Measurements from ENCODE around the gene EP300.

EP300 gene

DNA sequence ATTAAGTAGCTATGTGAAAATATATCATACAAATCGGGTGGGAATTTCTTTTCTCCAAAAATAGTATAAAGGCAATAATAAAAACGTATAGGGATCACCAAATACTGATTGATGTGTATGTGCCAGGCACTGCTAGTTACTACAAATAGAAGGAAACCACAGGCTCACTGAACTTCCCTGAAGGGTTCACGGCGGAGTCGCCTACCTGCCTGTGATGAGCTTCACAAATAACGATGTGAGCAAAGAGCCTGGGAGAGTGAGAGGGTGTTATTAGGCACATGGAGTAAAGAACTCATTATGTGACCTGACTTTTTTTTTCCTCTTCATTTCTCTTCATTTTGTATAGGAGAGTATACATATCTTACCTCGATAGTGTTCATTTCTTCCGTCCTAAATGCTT, 76.8 kb downstream of the EP300 start:
- TF ChIP-seq ZNF2 (tag by site-specific recombination; IDR thresholded peaks at IDR 0.05) (no peak), ZNF777 (tag by site-specific recombination; IDR thresholded peaks at IDR 0.05; ENCODE audit: borderline replicate concordance) (no peak), YY1 (tag by site-specific recombination; IDR thresholded peaks at IDR 0.05) (no peak), ZNF19 (tag by site-specific recombination; IDR thresholded peaks at IDR 0.05; ENCODE audit: low read depth) (no peak), SP2 (tag by site-specific recombination; IDR thresholded peaks at IDR 0.05) (no peak), ZNF324 (tag by site-specific recombination; IDR thresholded peaks at IDR 0.05) (no peak)
- TF ChIP-seq, protein P1, sequence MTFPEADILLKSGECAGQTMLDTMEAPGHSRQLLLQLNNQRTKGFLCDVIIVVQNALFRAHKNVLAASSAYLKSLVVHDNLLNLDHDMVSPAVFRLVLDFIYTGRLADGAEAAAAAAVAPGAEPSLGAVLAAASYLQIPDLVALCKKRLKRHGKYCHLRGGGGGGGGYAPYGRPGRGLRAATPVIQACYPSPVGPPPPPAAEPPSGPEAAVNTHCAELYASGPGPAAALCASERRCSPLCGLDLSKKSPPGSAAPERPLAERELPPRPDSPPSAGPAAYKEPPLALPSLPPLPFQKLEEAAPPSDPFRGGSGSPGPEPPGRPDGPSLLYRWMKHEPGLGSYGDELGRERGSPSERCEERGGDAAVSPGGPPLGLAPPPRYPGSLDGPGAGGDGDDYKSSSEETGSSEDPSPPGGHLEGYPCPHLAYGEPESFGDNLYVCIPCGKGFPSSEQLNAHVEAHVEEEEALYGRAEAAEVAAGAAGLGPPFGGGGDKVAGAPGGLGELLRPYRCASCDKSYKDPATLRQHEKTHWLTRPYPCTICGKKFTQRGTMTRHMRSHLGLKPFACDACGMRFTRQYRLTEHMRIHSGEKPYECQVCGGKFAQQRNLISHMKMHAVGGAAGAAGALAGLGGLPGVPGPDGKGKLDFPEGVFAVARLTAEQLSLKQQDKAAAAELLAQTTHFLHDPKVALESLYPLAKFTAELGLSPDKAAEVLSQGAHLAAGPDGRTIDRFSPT (tag by site-specific recombination; IDR thresholded peaks at IDR 0.05): no peak

DNA sequence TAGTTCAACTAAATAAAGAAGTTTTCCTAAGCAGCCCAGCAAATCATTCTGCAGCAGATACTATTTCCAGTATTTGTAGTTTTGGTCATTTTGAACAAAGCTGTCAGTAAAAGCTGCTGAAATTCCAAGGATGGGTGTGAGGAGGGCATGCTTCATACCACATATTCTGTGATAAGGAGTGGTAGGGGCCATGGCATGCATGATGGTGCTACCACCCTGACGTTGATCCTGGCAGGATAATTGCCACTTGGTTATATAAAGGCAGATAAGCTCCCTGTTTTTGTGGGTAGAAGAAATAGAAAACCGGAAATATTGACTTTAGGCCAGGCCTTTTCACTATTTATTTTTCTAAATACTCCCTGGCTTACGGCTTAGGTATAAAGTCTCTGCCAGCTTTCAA, 79.6 kb downstream of the EP300 start:
- Histone ChIP-seq H3K4me3 (ENCODE audit: low read depth, low read length) (no peak overlapping the region), H3K4me1 (ENCODE audit: control insufficient read depth, insufficient read depth, low read length) (no peaks in the 10 kb centered on the region), H3K36me3 (ENCODE audit: control insufficient read depth in 2 of 2, insufficient read depth in 1 of 2, low read length in 2 of 2) (peaks cover 87 to 95% of the 10 kb centered on the region in 2 experiments), H3K9me3 (ENCODE audit: control insufficient read depth, insufficient read depth, low read depth, low read length) (no peaks in the 10 kb centered on the region), H3K27ac (ENCODE audit: extremely low read depth, low read depth, low read length) (0 out of 2 replicates have a peak overlapping the region, but pooled peaks have one; percentile 41)
- ChIA-PET CTCF (interaction anchor here (0.8 to 2.4 kb wide), 4 partner anchors 10 to 249 kb away, joined by 3 to 10 read pairs (median 3); no protein-coding TSS in a partner anchor), POLR2A (interaction anchor here (0.6 kb wide), 1 partner anchor 223 kb away, joined by 6 read pairs; no protein-coding TSS in a partner anchor)
- TF ChIP-seq ZNF341 (tag by site-specific recombination; IDR thresholded peaks at IDR 0.05; ENCODE audit: low read depth): no peak
- no peak for TF ChIP-seq ZNF776 (tag by site-specific recombination; IDR thresholded peaks at IDR 0.05; ENCODE audit: borderline replicate concordance)
- TF ChIP-seq, protein P2, sequence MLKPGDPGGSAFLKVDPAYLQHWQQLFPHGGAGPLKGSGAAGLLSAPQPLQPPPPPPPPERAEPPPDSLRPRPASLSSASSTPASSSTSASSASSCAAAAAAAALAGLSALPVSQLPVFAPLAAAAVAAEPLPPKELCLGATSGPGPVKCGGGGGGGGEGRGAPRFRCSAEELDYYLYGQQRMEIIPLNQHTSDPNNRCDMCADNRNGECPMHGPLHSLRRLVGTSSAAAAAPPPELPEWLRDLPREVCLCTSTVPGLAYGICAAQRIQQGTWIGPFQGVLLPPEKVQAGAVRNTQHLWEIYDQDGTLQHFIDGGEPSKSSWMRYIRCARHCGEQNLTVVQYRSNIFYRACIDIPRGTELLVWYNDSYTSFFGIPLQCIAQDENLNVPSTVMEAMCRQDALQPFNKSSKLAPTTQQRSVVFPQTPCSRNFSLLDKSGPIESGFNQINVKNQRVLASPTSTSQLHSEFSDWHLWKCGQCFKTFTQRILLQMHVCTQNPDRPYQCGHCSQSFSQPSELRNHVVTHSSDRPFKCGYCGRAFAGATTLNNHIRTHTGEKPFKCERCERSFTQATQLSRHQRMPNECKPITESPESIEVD (tag by site-specific recombination; IDR thresholded peaks at IDR 0.05): no peak
- TF ChIP-seq YY1 (tag by site-specific recombination; IDR thresholded peaks at IDR 0.05): no peak
- no peak for TF ChIP-seq ZBTB48 (tag by site-specific recombination; IDR thresholded peaks at IDR 0.05)
- TF ChIP-seq ZNF174 (tag by site-specific recombination; IDR thresholded peaks at IDR 0.05): no peak
- no peak for TF ChIP-seq ZNF654 (tag by site-specific recombination; IDR thresholded peaks at IDR 0.05; ENCODE audit: low read depth)
- TF ChIP-seq WT1 (tag by site-specific recombination; IDR thresholded peaks at IDR 0.05): no peak
- TF ChIP-seq OSR2 (tag by site-specific recombination; IDR thresholded peaks at IDR 0.05): no peak
- TF ChIP-seq ZNF747 (tag by site-specific recombination; IDR thresholded peaks at IDR 0.05): no peak
- no peak for TF ChIP-seq ZNF544 (tag by site-specific recombination; IDR thresholded peaks at IDR 0.05)
- TF ChIP-seq ZNF510 (tag by site-specific recombination; IDR thresholded peaks at IDR 0.05; ENCODE audit: insufficient replicate concordance): no peak
- TF ChIP-seq ZFP41 (tag by site-specific recombination; IDR thresholded peaks at IDR 0.05; ENCODE audit: borderline replicate concordance): no peak

More for the DNA sequence above, 76.8 kb downstream of the EP300 start:
- CTCF ChIA-PET: interaction anchor here (1.5 kb wide), 1 partner anchor 247 kb away, joined by 9 read pairs; no protein-coding TSS in a partner anchor
- H3K4me1 ChIP-seq (ENCODE audit: control insufficient read depth, insufficient read depth, low read length): no peaks in the 10 kb centered on the region
- no peaks in the 10 kb centered on the region for H3K9me3 ChIP-seq (ENCODE audit: control insufficient read depth, insufficient read depth, low read depth, low read length)
- peaks cover 94 to 97% of the 10 kb centered on the region in 2 experiments for H3K36me3 ChIP-seq (ENCODE audit: control insufficient read depth in 2 of 2, insufficient read depth in 1 of 2, low read length in 2 of 2)
- no peak overlapping the region for H3K27ac ChIP-seq (ENCODE audit: extremely low read depth, low read depth, low read length)
- H3K4me3 ChIP-seq (ENCODE audit: low read depth, low read length): no peak overlapping the region
- POLR2A ChIA-PET: no interaction called here

DNA sequence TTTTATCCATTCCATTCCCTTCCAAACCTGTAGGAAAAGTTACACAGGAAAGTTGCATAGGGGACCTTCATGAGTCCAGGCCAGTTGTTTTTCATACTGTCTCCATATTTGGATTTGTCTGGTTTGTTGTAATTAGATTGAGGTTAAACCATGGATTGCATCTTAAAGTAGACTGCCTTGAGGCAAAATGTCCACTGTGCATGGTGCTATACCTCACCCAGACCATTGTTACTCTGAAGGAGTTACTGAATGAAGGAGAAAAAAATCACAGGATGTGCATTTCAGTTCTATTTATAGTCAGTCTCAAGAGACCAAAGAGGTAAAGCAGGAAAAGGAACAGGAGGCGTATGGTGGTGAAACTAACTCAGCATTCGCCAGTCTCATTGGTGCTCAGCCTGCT, 83.2 kb downstream of the EP300 start:
- Histone ChIP-seq H3K4me3 (ENCODE audit: low read depth, low read length) (no peak overlapping the region), H3K4me1 (ENCODE audit: control insufficient read depth, insufficient read depth, low read length) (no peaks in the 10 kb centered on the region), H3K9me3 (ENCODE audit: control insufficient read depth, insufficient read depth, low read depth, low read length) (no peaks in the 10 kb centered on the region), H3K27ac (ENCODE audit: extremely low read depth, low read depth, low read length) (no peak overlapping the region), H3K36me3 (ENCODE audit: control insufficient read depth in 2 of 2, insufficient read depth in 1 of 2, low read length in 2 of 2) (peaks cover 88 to 95% of the 10 kb centered on the region in 2 experiments)
- no peak for TF ChIP-seq ZNF510 (tag by site-specific recombination; IDR thresholded peaks at IDR 0.05; ENCODE audit: insufficient replicate concordance)
- TF ChIP-seq, protein P3, sequence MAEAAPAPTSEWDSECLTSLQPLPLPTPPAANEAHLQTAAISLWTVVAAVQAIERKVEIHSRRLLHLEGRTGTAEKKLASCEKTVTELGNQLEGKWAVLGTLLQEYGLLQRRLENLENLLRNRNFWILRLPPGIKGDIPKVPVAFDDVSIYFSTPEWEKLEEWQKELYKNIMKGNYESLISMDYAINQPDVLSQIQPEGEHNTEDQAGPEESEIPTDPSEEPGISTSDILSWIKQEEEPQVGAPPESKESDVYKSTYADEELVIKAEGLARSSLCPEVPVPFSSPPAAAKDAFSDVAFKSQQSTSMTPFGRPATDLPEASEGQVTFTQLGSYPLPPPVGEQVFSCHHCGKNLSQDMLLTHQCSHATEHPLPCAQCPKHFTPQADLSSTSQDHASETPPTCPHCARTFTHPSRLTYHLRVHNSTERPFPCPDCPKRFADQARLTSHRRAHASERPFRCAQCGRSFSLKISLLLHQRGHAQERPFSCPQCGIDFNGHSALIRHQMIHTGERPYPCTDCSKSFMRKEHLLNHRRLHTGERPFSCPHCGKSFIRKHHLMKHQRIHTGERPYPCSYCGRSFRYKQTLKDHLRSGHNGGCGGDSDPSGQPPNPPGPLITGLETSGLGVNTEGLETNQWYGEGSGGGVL (tag by site-specific recombination; IDR thresholded peaks at IDR 0.05): no peak
- no peak for TF ChIP-seq ZNF19 (tag by site-specific recombination; IDR thresholded peaks at IDR 0.05; ENCODE audit: low read depth)
- no peak for TF ChIP-seq ZNF433 (tag by site-specific recombination; IDR thresholded peaks at IDR 0.05; ENCODE audit: low read depth)
- TF ChIP-seq ZNF701 (tag by site-specific recombination; IDR thresholded peaks at IDR 0.05): no peak
- TF ChIP-seq ZNF24 (tag by site-specific recombination; IDR thresholded peaks at IDR 0.05): no peak
- no peak for TF ChIP-seq OVOL3 (tag by site-specific recombination; IDR thresholded peaks at IDR 0.05)
- TF ChIP-seq, protein P4, sequence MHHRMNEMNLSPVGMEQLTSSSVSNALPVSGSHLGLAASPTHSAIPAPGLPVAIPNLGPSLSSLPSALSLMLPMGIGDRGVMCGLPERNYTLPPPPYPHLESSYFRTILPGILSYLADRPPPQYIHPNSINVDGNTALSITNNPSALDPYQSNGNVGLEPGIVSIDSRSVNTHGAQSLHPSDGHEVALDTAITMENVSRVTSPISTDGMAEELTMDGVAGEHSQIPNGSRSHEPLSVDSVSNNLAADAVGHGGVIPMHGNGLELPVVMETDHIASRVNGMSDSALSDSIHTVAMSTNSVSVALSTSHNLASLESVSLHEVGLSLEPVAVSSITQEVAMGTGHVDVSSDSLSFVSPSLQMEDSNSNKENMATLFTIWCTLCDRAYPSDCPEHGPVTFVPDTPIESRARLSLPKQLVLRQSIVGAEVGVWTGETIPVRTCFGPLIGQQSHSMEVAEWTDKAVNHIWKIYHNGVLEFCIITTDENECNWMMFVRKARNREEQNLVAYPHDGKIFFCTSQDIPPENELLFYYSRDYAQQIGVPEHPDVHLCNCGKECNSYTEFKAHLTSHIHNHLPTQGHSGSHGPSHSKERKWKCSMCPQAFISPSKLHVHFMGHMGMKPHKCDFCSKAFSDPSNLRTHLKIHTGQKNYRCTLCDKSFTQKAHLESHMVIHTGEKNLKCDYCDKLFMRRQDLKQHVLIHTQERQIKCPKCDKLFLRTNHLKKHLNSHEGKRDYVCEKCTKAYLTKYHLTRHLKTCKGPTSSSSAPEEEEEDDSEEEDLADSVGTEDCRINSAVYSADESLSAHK (tag by site-specific recombination; IDR thresholded peaks at IDR 0.05): no peak
- CTCF ChIA-PET: no interaction called here
- POLR2A ChIA-PET: no interaction called here

Data from HEK293 (cell line).